ENCODE results near the gene DCBLD1. TPM values are rescaled to one million over a fixed set of nuclear protein-coding genes. Genes with fewer than 3 reads are reported as not detected.

Gene DCBLD1
- total and polyA plus RNA-seq, 12 donors = 2.7 to 7.2 (median 4.2) TPM

DNA sequence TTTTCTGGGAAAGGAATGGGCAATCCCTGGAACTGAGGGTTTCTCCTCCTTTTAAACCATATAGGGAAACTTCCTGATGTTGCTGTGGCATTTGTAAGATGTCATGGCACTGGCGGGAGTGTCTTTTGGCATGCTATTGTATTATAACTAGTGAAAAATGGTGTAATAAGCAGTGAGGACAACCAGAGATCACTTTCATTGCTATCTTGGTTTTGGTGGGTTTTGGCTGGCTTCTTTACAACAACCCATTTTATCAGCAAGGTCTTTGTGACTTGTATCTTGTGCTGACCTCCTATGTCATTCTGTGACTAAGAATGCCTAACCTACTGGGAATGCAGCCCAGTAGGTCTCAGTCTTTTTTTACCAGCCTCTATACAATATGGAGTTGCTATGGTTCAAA lies 9.1 kb upstream of the DCBLD1 start:
- WGBS, 2 donors = 84 to 96% methylated on average over 1 of the region's 1 CpG
- ATAC-seq = no peak
- intact Hi-C loops (cut with DNase I) = no loop called here
- H3K27ac ChIP-seq = no peak overlapping the region
- H3K4me1 ChIP-seq = no peaks in the 10 kb centered on the region
- no peak for TF ChIP-seq CTCF (IDR thresholded peaks at IDR 0.05)
- no peaks in the 10 kb centered on the region for H3K27me3 ChIP-seq
- no peak overlapping the region for H3K4me3 ChIP-seq
- no peaks in the 10 kb centered on the region for H3K9me3 ChIP-seq
- no peak for DNase-seq
- H3K36me3 ChIP-seq = no peaks in the 10 kb centered on the region

DNA sequence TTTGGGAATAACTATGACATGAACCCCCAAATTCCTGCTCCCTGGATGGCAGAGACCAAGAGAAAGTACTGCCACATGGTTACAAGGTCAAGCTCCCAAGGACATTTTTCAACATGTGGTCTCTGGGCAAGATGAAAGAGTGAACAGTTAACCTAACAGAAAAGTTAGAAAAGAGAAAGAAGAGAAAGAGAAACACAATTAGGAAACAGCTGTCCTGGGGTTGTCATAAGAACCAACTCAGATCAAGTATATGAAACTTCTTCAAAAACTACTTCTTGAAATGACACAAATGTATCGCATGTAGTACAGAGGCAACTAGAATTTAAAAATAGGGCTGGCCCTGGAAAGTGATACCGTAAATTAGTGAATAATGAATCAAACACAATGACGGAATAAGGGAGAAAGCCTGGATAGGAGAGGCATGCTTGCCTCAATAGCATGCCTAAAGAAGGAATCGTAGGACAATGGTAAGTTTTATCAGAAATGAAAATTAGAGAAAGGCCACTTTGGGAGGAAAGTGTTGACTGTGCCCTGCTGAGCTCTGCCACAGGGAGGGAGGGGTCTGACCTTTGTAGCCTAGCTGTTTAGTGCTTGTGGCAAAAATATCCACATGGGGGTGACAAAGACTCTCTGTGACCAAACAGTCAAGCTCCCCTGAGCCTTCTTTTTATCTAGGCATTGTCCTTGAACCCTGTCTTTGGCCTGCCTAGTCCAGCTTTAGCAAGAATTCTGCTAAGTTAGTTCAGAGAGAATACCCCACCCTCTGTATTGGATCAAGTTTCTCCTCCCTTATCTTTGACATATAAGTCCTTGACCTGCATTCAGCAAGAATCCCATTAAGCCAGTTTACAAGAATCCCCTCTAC lies 4.3 kb upstream of the DCBLD1 start:
- no peaks in the 10 kb centered on the region for H3K36me3 ChIP-seq
- 82 to 88% methylated on average over 4 of the region's 4 CpGs for WGBS, 2 donors
- H3K27ac ChIP-seq = no peak overlapping the region
- H3K4me1 ChIP-seq = peaks cover 0 to 12% (median 7%) of the 10 kb centered on the region in 9 donors
- DNase-seq (no peak), ATAC-seq (no peak)
- peak in 7 of 9 donors; percentile 21 to 61 (median 39) for TF ChIP-seq CTCF (IDR thresholded peaks at IDR 0.05)
- intact Hi-C loops (cut with DNase I) = loop anchor here in 2 of 10 donors (2.0 kb wide), 2 partner anchors 79 to 127 kb away; no protein-coding TSS in a partner anchor
- peaks cover 0 to 15% (median 0%) of the 10 kb centered on the region in 7 donors for H3K27me3 ChIP-seq
- H3K4me3 ChIP-seq = no peak overlapping the region
- H3K9me3 ChIP-seq = no peaks in the 10 kb centered on the region

DNA sequence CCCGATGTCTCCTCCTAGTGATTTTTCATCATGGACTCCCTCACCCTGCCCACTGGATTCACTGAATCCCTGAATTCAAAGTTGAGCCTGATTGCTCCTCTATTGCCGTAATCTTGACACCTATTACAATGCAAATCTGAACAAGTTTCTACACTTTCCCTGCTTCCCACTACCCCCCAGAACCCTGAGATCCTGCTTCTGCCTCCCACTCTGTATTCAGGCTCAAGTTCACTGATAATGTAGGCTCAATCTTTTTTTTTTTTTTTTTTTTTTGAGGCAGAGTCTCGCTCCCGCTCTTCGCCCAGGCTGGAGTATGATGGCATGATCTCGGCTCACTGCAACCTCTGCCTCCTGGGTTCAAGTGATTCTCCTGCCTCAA lies 3.6 kb upstream of the DCBLD1 start:
- WGBS, 2 donors = 93 to 97% methylated on average over 6 of the region's 6 CpGs
- DNase-seq = no peak
- Histone ChIP-seq H3K27me3 (peaks cover 0 to 15% (median 0%) of the 10 kb centered on the region in 7 donors), H3K36me3 (no peaks in the 10 kb centered on the region), H3K9me3 (no peaks in the 10 kb centered on the region), H3K27ac (no peak overlapping the region), H3K4me1 (peaks cover 0 to 17% (median 9%) of the 10 kb centered on the region in 9 donors), H3K4me3 (no peak overlapping the region)
- ATAC-seq = no peak
- TF ChIP-seq CTCF (IDR thresholded peaks at IDR 0.05) = no peak
- intact Hi-C loops (cut with DNase I) = loop anchor here in 2 of 10 donors (2.0 kb wide), 2 partner anchors 78 to 126 kb away; no protein-coding TSS in a partner anchor

DNA sequence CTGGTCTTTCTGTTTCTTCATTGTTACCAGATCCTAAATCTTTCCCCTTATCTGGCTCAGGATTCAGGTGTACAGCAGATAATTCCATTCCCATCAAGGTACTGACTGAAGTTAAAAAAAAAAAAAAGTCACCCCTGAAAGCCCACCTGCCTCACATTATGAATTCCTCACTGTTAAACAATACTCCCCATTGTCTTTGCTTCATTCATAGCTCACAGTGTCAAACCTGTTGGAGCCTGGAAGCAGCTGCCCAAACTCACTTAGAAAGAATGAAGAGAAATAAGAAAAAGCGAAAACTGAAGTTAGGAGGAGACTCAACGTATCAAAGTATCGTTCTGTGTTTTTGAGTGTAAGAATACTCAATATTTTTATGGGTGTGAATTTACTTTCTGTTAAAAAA lies 1.8 kb upstream of the DCBLD1 start:
- no peaks in the 10 kb centered on the region for H3K9me3 ChIP-seq
- DNase-seq (no peak), ATAC-seq (no peak)
- intact Hi-C loops (cut with DNase I) = loop anchor here in 5 of 10 donors (5.0 to 10.0 kb wide), 5 partner anchors 52 to 124 kb away; partner anchors contain the start of gene GOPC (in 2 of the 5)
- WGBS, 2 donors = 79 to 84% methylated on average over 3 of the region's 3 CpGs
- no peak overlapping the region for H3K4me3 ChIP-seq
- H3K27me3 ChIP-seq = peaks cover 0 to 24% (median 0%) of the 10 kb centered on the region in 7 donors
- H3K36me3 ChIP-seq = no peaks in the 10 kb centered on the region
- no peak for TF ChIP-seq CTCF (IDR thresholded peaks at IDR 0.05)
- H3K4me1 ChIP-seq = peaks cover 5 to 29% (median 18%) of the 10 kb centered on the region in 9 donors
- no peak overlapping the region for H3K27ac ChIP-seq

All from heart right ventricle (tissue), 16 donors.